ENCODE results near the gene TLL2. TPM values are rescaled to one million over a fixed set of nuclear protein-coding genes. Genes with fewer than 3 reads are reported as not detected.

The TLL2 gene
- total and polyA plus RNA-seq, 12 donors: 0.10 to 0.40 (median 0.13) TPM; not detected in 6

- Histone ChIP-seq H3K27me3 (peaks cover 3% of the 10 kb centered on the region), H3K4me1 (replicated peaks in 1 of 2) (no peaks in the 10 kb centered on the region), H3K9me3 (replicated peaks in 1 of 3) (no peaks in the 10 kb centered on the region), H3K4me3 (no peak overlapping the region), H3K27ac (no peak overlapping the region), H3K36me3 (replicated peaks in 1 of 2) (no peaks in the 10 kb centered on the region)
- intact Hi-C loops (cut with DNase I): no loop called here
- TF ChIP-seq CTCF (IDR thresholded peaks at IDR 0.05) (no peak), POLR2A (IDR thresholded peaks at IDR 0.05) (no peak)
- no peak for DNase-seq
- WGBS, 4 donors: 95 to 100% (median 96%) methylated on average over 2 to 3 of the region's 3 CpGs
These were observed 53.4 kb downstream of the TLL2 start for GRCh38 chr10:96460316-96460715.

GRCh38 chr10:96457341-96457740 lies 56.4 kb downstream of the TLL2 start:
- H3K4me1 ChIP-seq (replicated peaks in 1 of 2): no peaks in the 10 kb centered on the region
- H3K27me3 ChIP-seq: peaks cover 3% of the 10 kb centered on the region
- TF ChIP-seq POLR2A (IDR thresholded peaks at IDR 0.05) (no peak), CTCF (IDR thresholded peaks at IDR 0.05) (no peak)
- H3K9me3 ChIP-seq (replicated peaks in 1 of 3): no peaks in the 10 kb centered on the region
- WGBS, 4 donors: 64 to 87% (median 76%) methylated on average over 5 of the region's 5 CpGs
- intact Hi-C loops (cut with DNase I): no loop called here
- no peak overlapping the region for H3K4me3 ChIP-seq
- DNase-seq: no peak
- no peaks in the 10 kb centered on the region for H3K36me3 ChIP-seq (replicated peaks in 1 of 2)
- no peak overlapping the region for H3K27ac ChIP-seq

DNA sequence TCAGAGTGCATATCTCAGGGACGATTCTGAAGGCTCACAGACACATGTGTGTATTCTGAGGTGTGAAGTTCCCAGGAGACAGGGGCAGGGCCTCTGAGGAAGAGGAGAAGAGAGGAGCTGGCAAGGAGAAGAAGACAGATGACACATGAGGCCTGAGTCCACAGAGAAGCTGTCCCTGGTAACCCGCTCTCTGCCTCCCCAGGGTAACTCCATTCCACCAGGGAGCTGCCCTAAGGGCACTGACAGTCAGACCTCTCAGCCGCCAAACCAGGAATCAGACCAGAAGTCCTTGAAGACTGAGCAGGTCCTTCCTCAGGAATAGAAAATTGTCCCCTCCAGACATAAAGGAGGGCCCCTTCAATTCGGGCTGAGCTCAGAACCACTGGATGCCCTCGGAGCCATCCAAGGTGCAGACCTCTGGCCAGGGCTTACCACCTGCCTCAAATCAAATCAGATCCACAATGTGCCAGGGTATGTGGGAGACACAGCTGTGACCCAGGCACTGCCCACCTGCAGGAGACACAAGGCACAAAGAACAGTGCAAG lies 57.4 kb downstream of the TLL2 start:
- H3K4me1 ChIP-seq (replicated peaks in 1 of 2): no peaks in the 10 kb centered on the region
- TF ChIP-seq POLR2A (IDR thresholded peaks at IDR 0.05): no peak
- no peak for TF ChIP-seq CTCF (IDR thresholded peaks at IDR 0.05)
- no peak overlapping the region for H3K27ac ChIP-seq
- no peak for DNase-seq
- peaks cover 3% of the 10 kb centered on the region for H3K27me3 ChIP-seq
- H3K4me3 ChIP-seq: no peak overlapping the region
- H3K9me3 ChIP-seq (replicated peaks in 1 of 3): no peaks in the 10 kb centered on the region
- 74 to 90% (median 78%) methylated on average over 4 to 5 of the region's 5 CpGs for WGBS, 4 donors
- intact Hi-C loops (cut with DNase I): no loop called here
- H3K36me3 ChIP-seq (replicated peaks in 1 of 2): no peaks in the 10 kb centered on the region

- H3K27ac ChIP-seq: no peak overlapping the region
- H3K4me3 ChIP-seq: no peak overlapping the region
- no peaks in the 10 kb centered on the region for H3K9me3 ChIP-seq (replicated peaks in 1 of 3)
- intact Hi-C loops (cut with DNase I): no loop called here
- H3K36me3 ChIP-seq (replicated peaks in 1 of 2): no peaks in the 10 kb centered on the region
- TF ChIP-seq CTCF (IDR thresholded peaks at IDR 0.05) (no peak), POLR2A (IDR thresholded peaks at IDR 0.05) (no peak)
- 69 to 84% (median 78%) methylated on average over 3 of the region's 3 CpGs for WGBS, 4 donors
- DNase-seq: no peak
- H3K4me1 ChIP-seq (replicated peaks in 1 of 2): no peaks in the 10 kb centered on the region
- H3K27me3 ChIP-seq: no peaks in the 10 kb centered on the region
These were observed 59.7 kb downstream of the TLL2 start for GRCh38 chr10:96453856-96454583.

Data from adrenal gland (tissue), 12 donors.